ENCODE data around the gene CACNG4.

- TF ChIP-seq CTCF (IDR thresholded peaks at IDR 0.05), result no peak
- no peak for TF ChIP-seq POLR2A (IDR thresholded peaks at IDR 0.05)
These were observed 45.6 kb upstream of the CACNG4 start for GRCh38 chr17:66918896-66919295.

All from heart left ventricle (tissue), 13 donors.